H9 (cell line): Measurements from ENCODE around the gene TTYH2. TPM values are rescaled to one million over a fixed set of nuclear protein-coding genes. Genes with fewer than 3 reads are reported as not detected.

Experiments
- DNase-seq: peaks from one replicate; pipeline ENCODE4 v3.0.0-alpha.2; 2017
- H2AFZ ChIP-seq: one replicate; pipeline ENCODE4 v1.6.1; 2013; ENCODE audit warnings: mild to moderate bottlenecking, low read length, control low read depth, moderate library complexity
- H2AK5ac ChIP-seq: 2 replicates; pipeline ENCODE4 v1.6.1; 2013; ENCODE audit warnings: low read length, control low read depth, mixed read lengths; ENCODE audit not compliant: insufficient read length
- H2BK120ac ChIP-seq: one replicate; pipeline ENCODE4 v1.6.1; 2013; ENCODE audit warnings: low read depth, mild to moderate bottlenecking, low read length, control low read depth, inconsistent platforms; ENCODE audit not compliant: poor library complexity, severe bottlenecking
- H2BK12ac ChIP-seq: 2 replicates; pipeline ENCODE4 v1.6.1; 2013; ENCODE audit warnings: low read length, control low read depth, mixed read lengths, low read depth; ENCODE audit not compliant: insufficient read length
- H2BK15ac ChIP-seq: 2 replicates; pipeline ENCODE4 v1.6.1; 2013; ENCODE audit warnings: low read depth, low read length, control low read depth
- H2BK20ac ChIP-seq: one replicate; pipeline ENCODE4 v1.6.1; 2013; ENCODE audit warnings: low read depth, mild to moderate bottlenecking, low read length, control low read depth, inconsistent platforms; ENCODE audit not compliant: poor library complexity, severe bottlenecking
- H2BK5ac ChIP-seq: 2 replicates; pipeline ENCODE4 v1.6.1; 2013; ENCODE audit warnings: low read length, control low read depth, mixed read lengths; ENCODE audit not compliant: insufficient read length
- H3K14ac ChIP-seq: 2 replicates; pipeline ENCODE4 v1.6.1; 2013; ENCODE audit warnings: low read length, control low read depth; ENCODE audit not compliant: insufficient read depth
- H3K18ac ChIP-seq: 2 replicates; pipeline ENCODE4 v1.6.1; 2013; ENCODE audit warnings: low read depth, mild to moderate bottlenecking, mixed read lengths, low read length, control low read depth; ENCODE audit not compliant: insufficient read length
- H3K23ac ChIP-seq: 2 replicates; pipeline ENCODE4 v1.6.1; 2013; ENCODE audit warnings: low read length, control low read depth, mixed read lengths, low read depth; ENCODE audit not compliant: insufficient read length
- H3K23me2 ChIP-seq: 2 replicates; pipeline ENCODE4 v1.6.1; 2013; ENCODE audit warnings: low read depth, mild to moderate bottlenecking, mixed read lengths, low read length, control low read depth; ENCODE audit not compliant: insufficient read length, poor library complexity, severe bottlenecking
- H3K27ac ChIP-seq: 2 replicates; pipeline ENCODE4 v1.5.1; 2013; ENCODE audit warnings: low read length, control low read depth, mixed read lengths, low read depth; ENCODE audit not compliant: insufficient read length
- H3K27me3 ChIP-seq: 2 replicates; pipeline ENCODE4 v1.6.1; 2013; ENCODE audit warnings: low read length, control low read depth, inconsistent platforms; ENCODE audit not compliant: insufficient read depth
- H3K4ac ChIP-seq: 2 replicates; pipeline ENCODE4 v1.6.1; 2013; ENCODE audit warnings: low read depth, mild to moderate bottlenecking, control low read depth, inconsistent platforms, low read length, moderate library complexity
- H3K4me1 ChIP-seq: 2 replicates; pipeline ENCODE4 v1.6.1; 2013; ENCODE audit warnings: low read length, control low read depth, inconsistent platforms; ENCODE audit not compliant: insufficient read depth
- H3K4me2 ChIP-seq: 2 replicates; pipeline ENCODE4 v1.6.1; 2013; ENCODE audit warnings: low read length, control low read depth, mixed read lengths; ENCODE audit not compliant: insufficient read length, insufficient read depth
- H3K56ac ChIP-seq: 2 replicates; pipeline ENCODE4 v1.6.1; 2013; ENCODE audit warnings: low read depth, mild to moderate bottlenecking, mixed read lengths, low read length, control low read depth; ENCODE audit not compliant: insufficient read length
- H3K79me1 ChIP-seq: 2 replicates; pipeline ENCODE4 v1.6.1; 2013; ENCODE audit warnings: low read depth, mild to moderate bottlenecking, moderate library complexity, low read length, control low read depth, inconsistent platforms; ENCODE audit not compliant: insufficient read depth, poor library complexity, severe bottlenecking
- H3K79me2 ChIP-seq: 2 replicates; pipeline ENCODE4 v1.6.1; 2013; ENCODE audit warnings: low read length, control low read depth, inconsistent platforms; ENCODE audit not compliant: insufficient read depth
- H3K9ac ChIP-seq: 2 replicates; pipeline ENCODE4 v1.6.1; 2013; ENCODE audit warnings: low read length, control low read depth, mixed read lengths; ENCODE audit not compliant: insufficient read length; ENCODE audit errors: extremely low read depth
- H3K9me3 ChIP-seq: one replicate; pipeline ENCODE4 v1.6.1; 2013; ENCODE audit warnings: low read depth, low read length, inconsistent platforms; ENCODE audit not compliant: control insufficient read depth
- H3T11ph ChIP-seq: one replicate; pipeline ENCODE4 v1.6.1; 2013; ENCODE audit warnings: mild to moderate bottlenecking, low read length, control low read depth, inconsistent platforms
- H4K20me1 ChIP-seq: one replicate; pipeline ENCODE4 v1.6.1; 2013; ENCODE audit not compliant: control insufficient read depth, insufficient read length, insufficient read depth
- H4K5ac ChIP-seq: 2 replicates; pipeline ENCODE4 v1.6.1; 2013; ENCODE audit warnings: low read depth, mild to moderate bottlenecking, mixed read lengths, low read length, control low read depth; ENCODE audit not compliant: insufficient read length
- H4K8ac ChIP-seq: replicated peaks from 2 replicates; pipeline ENCODE4 v1.6.1; 2013; ENCODE audit warnings: low read length, control low read depth, mixed read lengths, low read depth; ENCODE audit not compliant: insufficient read length
- H4K91ac ChIP-seq: 2 replicates; pipeline ENCODE4 v1.6.1; 2013; ENCODE audit warnings: low read depth, mild to moderate bottlenecking, moderate library complexity, mixed read lengths, low read length, control low read depth; ENCODE audit not compliant: insufficient read length
- H3K27ac Mint-ChIP-seq, 3 experiments: 2 replicates in 2 of 3; 3 replicates in 1 of 3; pipeline ENCODE4 v1.8.0; 2020 to 2021; ENCODE audit warnings: mixed read lengths in 3 of 3, mild to moderate bottlenecking in 1 of 3, moderate library complexity in 1 of 3
- H3K27me3 Mint-ChIP-seq: 2 replicates; pipeline ENCODE4 v1.8.0; 2021; ENCODE audit warnings: low read depth, mild to moderate bottlenecking, moderate library complexity, mixed read lengths
- H3K36me3 Mint-ChIP-seq, 3 experiments: 2 replicates in 2 of 3; 3 replicates in 1 of 3; pipeline ENCODE4 v1.8.0; 2020 to 2021; ENCODE audit warnings: low read depth in 3 of 3, mixed read lengths in 3 of 3; ENCODE audit not compliant: insufficient read depth in 1 of 3
- H3K4me1 Mint-ChIP-seq, 2 experiments: 2 replicates each; pipeline ENCODE4 v1.8.0; 2020; ENCODE audit warnings: mixed read lengths in 2 of 2
- H3K4me3 Mint-ChIP-seq, 2 experiments: 2 replicates in 1 of 2; 3 replicates in 1 of 2; pipeline ENCODE4 v1.8.0; 2020 to 2021; ENCODE audit warnings: mild to moderate bottlenecking in 2 of 2, mixed read lengths in 2 of 2, moderate library complexity in 1 of 2
- H3K9me3 Mint-ChIP-seq, 2 experiments: 2 replicates in 1 of 2; 3 replicates in 1 of 2; pipeline ENCODE4 v1.8.0; 2020; ENCODE audit warnings: mild to moderate bottlenecking in 2 of 2, mixed read lengths in 2 of 2, moderate library complexity in 1 of 2
- CTCF ChIP-seq: fragments of 200-600 bp; sonication (generic); conservative IDR thresholded peaks from 3 replicates; pipeline ENCODE4 v1.8.0; 2021; ENCODE audit warnings: antibody characterized with exemption, mild to moderate bottlenecking
- WGBS: extraction: QIAGEN DNeasy Blood & Tissue Kit; methylation state at CpG from one replicate; pipeline ENCODE4 v1.1.7; 2013; ENCODE audit warnings: missing lambda C conversion rate, low lambda C conversion rate, mixed read lengths; ENCODE audit not compliant: insufficient read length; ENCODE audit errors: extremely low coverage; 5-methylcytosine and 5-hydroxymethylcytosine counted together
- total RNA-seq: library from RNA; stranded (reverse); gene quantifications from 2 replicates; pipeline ENCODE4 v1.2.1, GENCODE V29; 2021

Gene TTYH2
- total RNA-seq, 1 experiment from 2014 or later: 1.6 TPM

- Histone ChIP-seq H2AFZ (no peak overlapping the region), H4K8ac (no peak overlapping the region), H3K27me3 (no peaks in the 10 kb centered on the region), H2AK5ac (no peak overlapping the region), H2BK12ac (no peak overlapping the region), H3K18ac (no peak overlapping the region), H3K56ac (no peak overlapping the region), H3K14ac (no peak overlapping the region), H3K27ac (no peak overlapping the region), H4K20me1 (no peaks in the 10 kb centered on the region), H3K9me3 (no peaks in the 10 kb centered on the region), H3K4me1 (no peaks in the 10 kb centered on the region; the same call in 1 of the 2 replicates), H3K23me2 (no peaks in the 10 kb centered on the region), H3K79me1 (no peaks in the 10 kb centered on the region), H4K5ac (no peak overlapping the region), H2BK20ac (no peak overlapping the region), H2BK5ac (no peak overlapping the region), H3K23ac (no peak overlapping the region), H3T11ph (no peak overlapping the region), H3K4ac (no peak overlapping the region), H4K91ac (no peak overlapping the region), H3K9ac (no peak overlapping the region), H3K79me2 (no peaks in the 10 kb centered on the region), H3K4me2 (no peak overlapping the region), H2BK15ac (no peak overlapping the region), H2BK120ac (no peak overlapping the region)
- no peak for TF ChIP-seq CTCF
- no peaks in the 10 kb centered on the region for H3K36me3 Mint-ChIP-seq
- H3K27ac Mint-ChIP-seq: no peak overlapping the region
- no CpG with 5 or more reads among the region's 4 CpGs for WGBS
- H3K4me1 Mint-ChIP-seq: peaks cover 8 to 36% of the 10 kb centered on the region in 2 experiments
- H3K4me3 Mint-ChIP-seq: no peak overlapping the region
- peaks cover 16% of the 10 kb centered on the region for H3K27me3 Mint-ChIP-seq
- no peaks in the 10 kb centered on the region; a peak in 1 of 5 replicates for H3K9me3 Mint-ChIP-seq
- DNase-seq: no peak
Observed at GRCh38 chr17:74179576-74179975, 33.8 kb upstream of the TTYH2 start.
